NK-92 (cell line): ENCODE data around the gene RAD52.

Experiments
- DNase-seq: peaks from one replicate; lab custom pipeline; 2025; ENCODE audit not compliant: unreplicated experiment; lab: John Stamatoyannopoulos, UW

The RAD52 gene

GRCh38 chr12:916240-916639 is 33.3 kb downstream of the RAD52 start:
- no peak for DNase-seq

- no peak for DNase-seq
Observed at GRCh38 chr12:915090-915489, 34.4 kb downstream of the RAD52 start.

GRCh38 chr12:913919-914698 is 35.4 kb downstream of the RAD52 start:
- DNase-seq = no peak

GRCh38 chr12:912466-913235 is 36.8 kb downstream of the RAD52 start:
- no peak for DNase-seq

GRCh38 chr12:911191-911826 is 38.2 kb downstream of the RAD52 start:
- no peak for DNase-seq

- no peak for DNase-seq
Observed at GRCh38 chr12:910416-910815, 39.1 kb downstream of the RAD52 start.

GRCh38 chr12:909861-910260 is 39.6 kb downstream of the RAD52 start:
- DNase-seq = no peak

- no peak for DNase-seq
Observed at GRCh38 chr12:907413-908185, 41.9 kb downstream of the RAD52 start.

- no peak for DNase-seq
Observed at GRCh38 chr12:906062-906585, 43.4 kb downstream of the RAD52 start.

- DNase-seq = no peak
Observed at GRCh38 chr12:905261-906031, 44.0 kb downstream of the RAD52 start.

GRCh38 chr12:904010-904414 is 45.5 kb downstream of the RAD52 start:
- no peak for DNase-seq

GRCh38 chr12:903055-903454 is 46.4 kb downstream of the RAD52 start:
- no peak for DNase-seq

- DNase-seq = no peak
Observed at GRCh38 chr12:902581-902980, 46.9 kb downstream of the RAD52 start.

GRCh38 chr12:897386-897785 is 52.1 kb downstream of the RAD52 start:
- no peak for DNase-seq

- DNase-seq = no peak
Observed at GRCh38 chr12:896031-896430, 53.5 kb downstream of the RAD52 start.

- no peak for DNase-seq
Observed at GRCh38 chr12:894226-894625, 55.3 kb downstream of the RAD52 start.

GRCh38 chr12:886206-886605 is 63.3 kb downstream of the RAD52 start:
- DNase-seq = no peak

- DNase-seq = no peak
Observed at GRCh38 chr12:885701-886100, 63.8 kb downstream of the RAD52 start.

GRCh38 chr12:884746-885414 is 64.6 kb downstream of the RAD52 start:
- DNase-seq = no peak

GRCh38 chr12:880656-881055 is 68.8 kb downstream of the RAD52 start:
- no peak for DNase-seq
